Thoracic aorta (tissue), 2 donors: ENCODE results near the gene MCAM. TPM values are rescaled to one million over a fixed set of nuclear protein-coding genes. Genes with fewer than 3 reads are reported as not detected.
A peak's percentile ranks its signal among the peaks of the same experiment; 100 is the strongest.

Source experiments
- ATAC-seq: fragments of 150-250 bp; one replicate; pipeline ENCODE4 v1.8.0; 2017; ENCODE audit warnings: low read depth; ENCODE audit not compliant: insufficient number of reproducible peaks, low FRiP score
- DNase-seq: peaks from one replicate; pipeline ENCODE4 v3.0.0-alpha.2; 2020; ENCODE audit warnings: low spot score
- H3K27ac ChIP-seq, 2 donors: fragments of 200-600 bp; sonication (generic); 1 replicate in 1 of 2; 2 replicates in 1 of 2; pipeline ENCODE4 v1.5.1; 2016; ENCODE audit warnings: mild to moderate bottlenecking in 2 of 2, moderate library complexity in 2 of 2
- H3K27me3 ChIP-seq: fragments of 200-600 bp; sonication (generic); replicated peaks from 2 replicates; pipeline ENCODE4 v1.6.0; 2016; ENCODE audit warnings: mild to moderate bottlenecking; ENCODE audit not compliant: insufficient read depth
- H3K36me3 ChIP-seq: fragments of 200-600 bp; sonication (generic); one replicate; pipeline ENCODE4 v1.5.1; 2016
- H3K4me1 ChIP-seq, 2 donors: fragments of 200-600 bp; sonication (generic); 1 replicate in 1 of 2; 2 replicates in 1 of 2; pipeline versions ENCODE4 v1.5.1 to v1.6.0; 2016; ENCODE audit warnings: low read depth in 2 of 2, mild to moderate bottlenecking in 1 of 2; ENCODE audit not compliant: control insufficient read depth in 1 of 2
- H3K4me3 ChIP-seq: fragments of 200-600 bp; sonication (generic); 2 replicates; pipeline ENCODE4 v1.5.1; 2016; ENCODE audit warnings: mild to moderate bottlenecking
- H3K9me3 ChIP-seq: fragments of 200-600 bp; sonication (generic); 2 replicates; pipeline ENCODE4 v1.5.1; 2016
- CTCF ChIP-seq: fragments of 200-600 bp; sonication (generic); IDR thresholded peaks from one replicate; pipeline ENCODE4 v1.5.1; 2019; ENCODE audit warnings: antibody characterized with exemption
- total RNA-seq, 2 donors: library from RNA; depleted of rRNA; stranded (reverse); fragments of >200 nt; gene quantifications; one replicate each; pipeline versions ENCODE4 v1.1.0 to v1.2.3, GENCODE V29; 2016

Gene MCAM
- total RNA-seq, 2 donors from 2014 or later = 3,387 to 6,698 TPM

GRCh38 chr11:119297938-119298337, 19.0 kb downstream of the MCAM start:
- Histone ChIP-seq H3K4me3 (no peak overlapping the region), H3K27me3 (no peaks in the 10 kb centered on the region), H3K36me3 (peaks cover 11% of the 10 kb centered on the region), H3K27ac (peak overlapping the region in 1 of 2 donors; percentile 41), H3K9me3 (no peaks in the 10 kb centered on the region), H3K4me1 (peaks cover 4 to 32% of the 10 kb centered on the region in 2 donors)
- DNase-seq = no peak
- no peak for ATAC-seq
- no peak for TF ChIP-seq CTCF

DNA sequence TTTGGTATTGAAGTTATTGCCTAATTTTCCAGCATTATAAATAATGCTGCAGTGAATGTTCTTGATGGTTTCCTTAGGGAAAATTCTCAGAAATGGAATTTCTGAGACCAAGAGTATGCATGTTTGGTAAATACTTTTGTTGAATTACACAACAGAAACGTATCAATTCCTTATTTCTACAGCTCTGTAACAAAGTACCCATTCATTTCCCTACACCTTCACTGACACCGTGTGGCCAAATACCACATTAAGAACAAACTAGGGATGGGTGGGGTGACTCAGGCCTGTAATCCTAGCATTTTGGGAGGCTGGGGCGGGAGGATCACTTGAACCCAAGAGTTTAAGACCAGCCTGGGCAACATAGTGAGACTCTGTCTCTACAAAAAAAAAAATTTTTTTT, 21.8 kb downstream of the MCAM start:
- no peak for ATAC-seq
- H3K27ac ChIP-seq = no peak overlapping the region
- no peak for TF ChIP-seq CTCF
- H3K4me1 ChIP-seq = peaks cover 4 to 23% of the 10 kb centered on the region in 2 donors
- H3K4me3 ChIP-seq = no peak overlapping the region
- H3K27me3 ChIP-seq = no peaks in the 10 kb centered on the region
- no peaks in the 10 kb centered on the region for H3K9me3 ChIP-seq
- H3K36me3 ChIP-seq = peaks cover 17% of the 10 kb centered on the region
- DNase-seq = no peak

DNA sequence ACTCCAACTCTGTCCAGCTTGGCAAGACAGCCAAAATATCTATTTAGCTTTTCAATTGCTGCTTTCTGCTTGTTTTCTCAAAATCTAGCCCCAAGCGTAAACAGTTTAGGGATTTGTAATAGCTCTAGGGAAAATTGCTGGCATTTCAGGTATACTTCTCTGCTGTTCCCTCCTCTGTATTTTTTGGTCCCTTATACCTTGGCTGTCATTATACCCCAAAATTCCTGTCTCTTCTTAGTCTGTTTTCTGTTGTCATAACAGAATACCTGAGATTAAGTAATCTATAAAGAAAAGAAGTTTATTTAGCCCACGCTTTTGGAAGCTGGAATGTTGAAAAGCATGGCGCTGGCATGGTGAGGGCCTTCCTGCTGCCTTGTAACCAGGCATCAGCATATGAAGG, 23.5 kb downstream of the MCAM start:
- no peak overlapping the region for H3K27ac ChIP-seq
- ATAC-seq (no peak), DNase-seq (no peak)
- no peak for TF ChIP-seq CTCF
- H3K4me1 ChIP-seq = peaks cover 2 to 12% of the 10 kb centered on the region in 2 donors
- no peaks in the 10 kb centered on the region for H3K9me3 ChIP-seq
- no peaks in the 10 kb centered on the region for H3K27me3 ChIP-seq
- H3K36me3 ChIP-seq = peaks cover 11% of the 10 kb centered on the region
- no peak overlapping the region for H3K4me3 ChIP-seq

GRCh38 chr11:119290894-119291497, 25.9 kb downstream of the MCAM start:
- DNase-seq = no peak
- no peaks in the 10 kb centered on the region for H3K9me3 ChIP-seq
- ATAC-seq = no peak
- H3K27me3 ChIP-seq = no peaks in the 10 kb centered on the region
- no peak for TF ChIP-seq CTCF
- no peak overlapping the region for H3K27ac ChIP-seq
- peaks cover 13% of the 10 kb centered on the region for H3K36me3 ChIP-seq
- no peak overlapping the region for H3K4me3 ChIP-seq
- no peaks in the 10 kb centered on the region for H3K4me1 ChIP-seq

DNA sequence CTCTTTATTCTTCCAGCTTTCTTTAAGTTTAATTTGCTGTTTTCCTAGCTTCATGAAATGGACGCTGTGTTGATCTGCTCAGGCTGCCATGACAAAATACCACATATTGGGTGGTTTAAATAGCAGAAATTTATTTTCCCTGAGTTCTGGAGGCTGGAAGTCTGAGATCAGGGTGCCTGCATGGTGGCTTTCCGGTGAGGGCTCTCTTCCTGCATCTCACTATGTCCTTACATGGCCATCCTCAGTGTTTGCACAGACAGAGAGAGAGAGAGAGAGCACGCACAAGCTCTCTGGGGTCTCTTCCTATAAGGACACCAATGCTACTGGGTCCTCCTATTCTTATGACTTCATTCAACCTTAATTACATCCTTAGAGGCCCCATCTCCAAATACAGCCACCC, 28.7 kb downstream of the MCAM start:
- Histone ChIP-seq H3K9me3 (no peaks in the 10 kb centered on the region), H3K36me3 (peaks cover 23% of the 10 kb centered on the region), H3K4me1 (no peaks in the 10 kb centered on the region), H3K4me3 (no peak overlapping the region), H3K27me3 (no peaks in the 10 kb centered on the region), H3K27ac (no peak overlapping the region)
- no peak for TF ChIP-seq CTCF
- no peak for ATAC-seq
- DNase-seq = no peak
